ENCODE measurements around the gene MAP4K3. TPM values are rescaled to one million over a fixed set of nuclear protein-coding genes. Genes with fewer than 3 reads are reported as not detected.

MAP4K3 gene
- total and polyA plus RNA-seq, 10 of the 15 experiments (the other 5 are each of a cell fraction or from before 2014, with no cell fraction given): 0.04 to 0.95 (median 0.21) TPM; not detected in 1

DNA sequence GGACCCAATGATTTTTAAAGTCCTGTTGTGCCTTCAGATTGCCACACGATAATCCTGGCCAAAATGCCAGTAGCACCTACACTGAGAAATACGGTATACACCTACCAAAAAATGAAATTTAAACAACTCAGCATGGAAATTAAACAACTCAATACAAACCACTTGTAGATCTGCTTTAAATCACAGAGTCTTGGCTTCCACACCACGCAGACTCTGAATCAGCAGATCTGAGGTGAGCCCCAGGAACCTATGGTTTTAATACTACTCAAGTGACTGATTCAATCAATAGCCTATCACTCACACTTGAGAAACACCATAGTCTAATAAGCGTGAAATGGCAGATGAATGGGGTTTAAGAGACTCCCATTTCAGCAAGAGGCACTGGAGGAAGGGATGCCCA is 46.9 kb downstream of the MAP4K3 start:
- TF ChIP-seq SIX5 (IDR thresholded peaks at IDR 0.05; ENCODE audit: low read depth, low read length, severe bottlenecking) (no peak), PAX8 (IDR thresholded peaks at IDR 0.05) (no peak), NFIC (IDR thresholded peaks at IDR 0.05; ENCODE audit: low read depth, low read length) (no peak), JUNB (IDR thresholded peaks at IDR 0.05) (no peak), CBX3 (IDR thresholded peaks at IDR 0.05; ENCODE audit: borderline replicate concordance, low read depth) (no peak)
- Histone ChIP-seq H3K36me3 (ENCODE audit: control insufficient read depth in 2 of 2, insufficient read depth in 2 of 2, low read length in 1 of 2) (no peaks in the 10 kb centered on the region), H3K9ac (ENCODE audit: control insufficient read depth, insufficient read depth, low read length) (no peak overlapping the region), H2AFZ (ENCODE audit: control insufficient read depth, low read depth, low read length) (no peak overlapping the region), H3K27me3 (replicated peaks in 1 of 2; ENCODE audit: control insufficient read depth in 2 of 2, insufficient read depth in 2 of 2, low read length in 1 of 2) (no peaks in the 10 kb centered on the region), H3K4me3 (no peak overlapping the region), H4K20me1 (ENCODE audit: control insufficient read depth, insufficient read depth) (no peaks in the 10 kb centered on the region), H3K9me3 (replicated peaks; ENCODE audit: control insufficient read depth, insufficient read depth, low read length) (no peaks in the 10 kb centered on the region; the same call in 2 of the 3 replicates), H3K4me1 (ENCODE audit: control insufficient read depth, insufficient read depth, low read length) (no peaks in the 10 kb centered on the region), H3K27ac (ENCODE audit: control insufficient read depth, insufficient read depth) (no peak overlapping the region), H3K79me2 (ENCODE audit: control insufficient read depth, insufficient read depth, low read length) (no peaks in the 10 kb centered on the region), H3K4me2 (ENCODE audit: control insufficient read depth, insufficient read depth) (no peak overlapping the region)
- RAD21 ChIA-PET (ENCODE audit: unreplicated experiment): no interaction called here
- ATAC-seq (no peak), DNase-seq (ENCODE audit: low read depth, low spot score) (no peak), FAIRE-seq (no peak)
- in situ Hi-C loops (cut with MboI) (no loop called here), intact Hi-C loops (cut with micrococcal nuclease; ENCODE audit: unreplicated experiment) (no loop called here)
- WGBS (ENCODE audit: insufficient coverage, insufficient replicate concordance, low lambda C conversion rate, missing lambda C conversion rate): 92% methylated on average over 4 of the region's 4 CpGs
- POLR2A ChIA-PET: no interaction called here
- no TSS peak for BruUV-seq (replicated peaks)
- CTCF ChIA-PET: no interaction called here
- SMC1A ChIA-PET (ENCODE audit: uncharacterized antibody, unreplicated experiment): no interaction called here

DNA sequence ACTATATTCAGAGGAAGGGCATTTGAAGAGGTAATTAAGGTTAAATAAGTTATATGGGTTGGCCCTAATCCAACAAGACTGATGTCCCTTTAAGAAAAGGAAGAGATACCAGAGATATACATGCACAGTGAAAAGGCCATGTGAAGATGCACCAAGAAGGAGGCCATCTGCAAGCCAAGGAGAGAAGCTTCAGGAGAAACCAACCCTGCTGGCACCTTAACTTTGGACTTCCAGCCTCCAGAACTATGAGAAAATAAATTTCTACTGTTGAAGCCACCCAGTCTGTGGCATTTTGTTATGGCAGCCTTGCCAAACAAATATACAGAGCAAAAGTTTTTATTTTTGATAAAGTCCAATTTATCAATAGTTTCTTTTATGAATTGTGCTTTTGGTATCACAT is 51.0 kb downstream of the MAP4K3 start:
- H3K4me3 ChIP-seq: no peak overlapping the region
- H2AFZ ChIP-seq (ENCODE audit: control insufficient read depth, low read depth, low read length): no peak overlapping the region
- no peaks in the 10 kb centered on the region for H3K27me3 ChIP-seq (replicated peaks in 1 of 2; ENCODE audit: control insufficient read depth in 2 of 2, insufficient read depth in 2 of 2, low read length in 1 of 2)
- BruUV-seq (replicated peaks): no TSS peak
- H3K4me1 ChIP-seq (ENCODE audit: control insufficient read depth, insufficient read depth, low read length): no peaks in the 10 kb centered on the region
- TF ChIP-seq IKZF1 (conservative IDR thresholded peaks at IDR 0.05) (no peak), RELA (IDR thresholded peaks at IDR 0.05; ENCODE audit: borderline replicate concordance, partially characterized antibody) (no peak)
- TF ChIP-seq, protein P1, sequence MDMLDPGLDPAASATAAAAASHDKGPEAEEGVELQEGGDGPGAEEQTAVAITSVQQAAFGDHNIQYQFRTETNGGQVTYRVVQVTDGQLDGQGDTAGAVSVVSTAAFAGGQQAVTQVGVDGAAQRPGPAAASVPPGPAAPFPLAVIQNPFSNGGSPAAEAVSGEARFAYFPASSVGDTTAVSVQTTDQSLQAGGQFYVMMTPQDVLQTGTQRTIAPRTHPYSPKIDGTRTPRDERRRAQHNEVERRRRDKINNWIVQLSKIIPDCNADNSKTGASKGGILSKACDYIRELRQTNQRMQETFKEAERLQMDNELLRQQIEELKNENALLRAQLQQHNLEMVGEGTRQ (IDR thresholded peaks at IDR 0.05; ENCODE audit: borderline replicate concordance, low read depth, low read length): no peak
- DNase-seq (ENCODE audit: low read depth, low spot score) (no peak), ATAC-seq (no peak), FAIRE-seq (no peak)
- SMC1A ChIA-PET (ENCODE audit: uncharacterized antibody, unreplicated experiment): no interaction called here
- H4K20me1 ChIP-seq (ENCODE audit: control insufficient read depth, insufficient read depth): no peaks in the 10 kb centered on the region
- H3K9ac ChIP-seq (ENCODE audit: control insufficient read depth, insufficient read depth, low read length): no peak overlapping the region
- intact Hi-C loops (cut with micrococcal nuclease; ENCODE audit: unreplicated experiment) (no loop called here), in situ Hi-C loops (cut with MboI) (loop anchor here (10.0 kb wide), 1 partner anchor 339 kb away; no protein-coding TSS in a partner anchor)
- no peaks in the 10 kb centered on the region for H3K79me2 ChIP-seq (ENCODE audit: control insufficient read depth, insufficient read depth, low read length)
- H3K36me3 ChIP-seq (ENCODE audit: control insufficient read depth in 2 of 2, insufficient read depth in 2 of 2, low read length in 1 of 2): no peaks in the 10 kb centered on the region
- CTCF ChIA-PET: no interaction called here
- POLR2A ChIA-PET: interaction anchor here (0.6 kb wide), 1 partner anchor 100 kb away, joined by 8 read pairs; no protein-coding TSS in a partner anchor
- no peak overlapping the region for H3K27ac ChIP-seq (ENCODE audit: control insufficient read depth, insufficient read depth)
- H3K9me3 ChIP-seq (replicated peaks; ENCODE audit: control insufficient read depth, insufficient read depth, low read length): no peaks in the 10 kb centered on the region; the same call in 2 of the 3 replicates
- no peak overlapping the region for H3K4me2 ChIP-seq (ENCODE audit: control insufficient read depth, insufficient read depth)
- RAD21 ChIA-PET (ENCODE audit: unreplicated experiment): no interaction called here
